Measurements from ENCODE around the gene FAP.

The FAP gene, protein sequence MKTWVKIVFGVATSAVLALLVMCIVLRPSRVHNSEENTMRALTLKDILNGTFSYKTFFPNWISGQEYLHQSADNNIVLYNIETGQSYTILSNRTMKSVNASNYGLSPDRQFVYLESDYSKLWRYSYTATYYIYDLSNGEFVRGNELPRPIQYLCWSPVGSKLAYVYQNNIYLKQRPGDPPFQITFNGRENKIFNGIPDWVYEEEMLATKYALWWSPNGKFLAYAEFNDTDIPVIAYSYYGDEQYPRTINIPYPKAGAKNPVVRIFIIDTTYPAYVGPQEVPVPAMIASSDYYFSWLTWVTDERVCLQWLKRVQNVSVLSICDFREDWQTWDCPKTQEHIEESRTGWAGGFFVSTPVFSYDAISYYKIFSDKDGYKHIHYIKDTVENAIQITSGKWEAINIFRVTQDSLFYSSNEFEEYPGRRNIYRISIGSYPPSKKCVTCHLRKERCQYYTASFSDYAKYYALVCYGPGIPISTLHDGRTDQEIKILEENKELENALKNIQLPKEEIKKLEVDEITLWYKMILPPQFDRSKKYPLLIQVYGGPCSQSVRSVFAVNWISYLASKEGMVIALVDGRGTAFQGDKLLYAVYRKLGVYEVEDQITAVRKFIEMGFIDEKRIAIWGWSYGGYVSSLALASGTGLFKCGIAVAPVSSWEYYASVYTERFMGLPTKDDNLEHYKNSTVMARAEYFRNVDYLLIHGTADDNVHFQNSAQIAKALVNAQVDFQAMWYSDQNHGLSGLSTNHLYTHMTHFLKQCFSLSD

GRCh38 chr2:162243294-162243693 is at the start of gene FAP:
FAP (minus strand) TSS chr2:162243445; CDS start chr2:162243327, 118 bp downstream.
- peak; percentile 42 for DNase-seq (ENCODE audit: low spot score)

DNA sequence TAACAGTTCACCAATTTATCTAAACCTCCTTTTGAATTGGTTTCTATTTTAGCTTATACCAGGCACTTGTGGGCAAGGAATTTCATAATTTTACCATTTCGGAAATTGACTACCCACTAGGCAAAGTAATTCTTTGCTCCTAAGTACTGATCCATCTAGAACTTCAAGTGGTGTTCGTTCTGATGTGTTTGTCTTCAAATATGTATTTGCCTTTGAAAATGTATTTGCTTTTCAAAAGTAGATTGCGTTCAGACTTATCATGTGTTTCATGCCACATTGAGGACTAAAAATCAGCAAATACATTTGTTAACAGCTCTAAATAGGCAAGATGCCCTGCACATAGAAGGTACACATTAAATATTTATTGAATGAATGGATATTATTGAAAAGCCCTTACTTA is 48.5 kb upstream of the FAP start:
- DNase-seq (ENCODE audit: low spot score): no peak

DNA sequence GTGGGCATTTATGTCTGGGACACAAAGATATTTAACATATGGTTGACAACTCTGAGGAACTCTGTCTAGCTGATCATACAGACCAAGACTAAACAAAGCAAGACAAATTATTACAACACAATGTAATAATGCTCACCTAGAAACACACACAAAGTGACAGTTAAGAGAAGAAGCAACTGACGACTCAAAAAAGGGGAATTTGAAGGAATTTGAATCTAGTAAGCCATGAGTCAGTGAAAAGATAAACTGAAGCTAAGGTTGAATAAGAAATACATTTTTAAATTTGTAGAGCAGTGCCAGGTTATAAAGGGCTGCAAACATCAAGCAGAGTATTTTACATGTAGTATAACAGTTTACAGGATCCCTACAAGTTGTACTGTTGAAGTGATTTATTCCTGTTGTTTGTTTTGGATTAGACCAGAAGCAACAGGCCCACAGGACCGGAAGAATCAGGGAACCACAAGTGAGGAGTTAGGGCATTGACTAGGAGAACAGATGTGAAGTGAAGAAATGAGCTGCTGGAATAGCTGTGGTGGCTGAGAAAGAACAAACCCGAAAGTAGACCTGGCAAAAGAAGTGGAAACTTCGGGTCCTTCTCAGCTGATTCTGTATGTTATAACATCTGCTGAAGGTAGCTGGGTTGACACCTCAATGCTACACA is 39.6 kb upstream of the FAP start:
- DNase-seq (ENCODE audit: low spot score): no peak

DNA sequence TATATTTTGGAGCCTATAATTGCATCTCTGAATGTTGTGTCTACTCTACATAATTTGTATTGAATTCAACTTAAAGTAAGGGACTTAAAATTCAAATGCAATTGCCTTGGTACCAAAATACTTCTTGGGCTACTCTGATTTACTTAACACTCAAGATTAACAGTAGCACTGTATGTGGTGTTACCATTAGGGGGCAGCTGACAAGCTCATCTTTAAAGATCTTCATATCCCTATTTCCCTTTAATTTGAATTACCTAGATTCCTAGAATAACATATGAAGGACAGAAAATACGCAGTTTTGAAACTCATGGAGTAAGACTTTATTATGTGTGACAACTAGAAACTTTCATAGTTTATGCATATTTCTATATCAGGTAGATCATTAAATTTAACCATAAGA is 37.4 kb upstream of the FAP start:
- no peak for DNase-seq (ENCODE audit: low spot score)

DNA sequence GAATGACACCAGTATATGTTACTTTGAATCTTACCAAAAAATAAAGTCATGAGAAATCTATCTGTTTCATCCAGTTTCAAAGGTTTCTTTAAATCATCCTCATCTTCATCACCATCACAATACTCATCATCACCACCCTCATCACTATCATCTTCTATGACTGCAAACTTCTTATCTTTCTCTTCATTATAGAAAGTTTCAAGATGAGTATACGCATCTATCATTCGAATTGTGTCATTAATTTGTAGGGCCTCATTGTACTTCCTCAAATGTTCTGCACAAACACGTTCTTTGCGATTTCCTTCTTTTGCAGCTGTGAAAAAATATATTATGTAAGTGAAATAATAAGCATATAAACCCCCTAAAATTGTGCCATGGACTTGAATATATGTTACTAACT is 34.1 kb upstream of the FAP start:
- DNase-seq (ENCODE audit: low spot score): no peak

- DNase-seq (ENCODE audit: low spot score): no peak
These were observed 24.8 kb upstream of the FAP start for GRCh38 chr2:162267996-162268395.

- no peak for DNase-seq (ENCODE audit: low spot score)
These were observed 24.3 kb upstream of the FAP start for GRCh38 chr2:162267496-162267895.

- DNase-seq (ENCODE audit: low spot score): no peak
These were observed 23.2 kb upstream of the FAP start for GRCh38 chr2:162266460-162266760.

DNA sequence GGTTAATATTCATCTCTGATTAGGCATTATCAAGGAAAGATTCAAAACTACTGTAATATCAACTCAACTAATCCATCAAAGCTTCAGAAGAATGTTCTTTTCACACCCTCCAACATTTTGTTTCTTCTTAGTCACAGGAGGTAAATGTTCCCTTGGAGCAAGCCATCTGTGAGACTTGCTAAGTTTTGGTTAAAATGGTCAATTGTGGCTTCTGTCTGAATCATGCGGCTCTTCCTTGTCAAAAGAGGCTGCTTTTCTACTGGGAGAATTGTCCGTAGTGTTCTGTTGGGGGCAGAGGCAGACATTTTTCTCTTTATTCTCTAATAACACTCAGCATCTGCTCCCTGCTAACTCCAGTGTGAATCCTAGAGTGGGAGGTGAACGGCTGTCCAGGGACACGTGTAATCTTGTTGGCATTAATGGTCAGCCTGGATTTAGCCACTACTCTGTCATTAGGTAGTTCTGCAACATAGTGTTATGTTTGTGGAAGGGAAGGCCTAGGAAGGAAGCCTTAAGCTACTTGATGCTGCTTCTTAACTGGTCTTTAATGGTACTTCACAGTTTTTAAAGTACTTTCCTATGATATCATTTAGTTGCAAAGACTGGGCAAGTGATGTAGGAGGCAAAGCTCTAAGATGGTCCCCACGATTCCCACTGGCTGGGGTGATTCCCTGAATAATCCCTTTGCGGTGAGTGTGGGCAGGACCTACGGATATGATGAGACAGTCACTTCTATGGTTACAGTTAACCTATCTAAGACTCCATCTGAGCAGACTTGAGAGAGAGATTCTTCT is 22.6 kb upstream of the FAP start:
- no peak for DNase-seq (ENCODE audit: low spot score)

DNA sequence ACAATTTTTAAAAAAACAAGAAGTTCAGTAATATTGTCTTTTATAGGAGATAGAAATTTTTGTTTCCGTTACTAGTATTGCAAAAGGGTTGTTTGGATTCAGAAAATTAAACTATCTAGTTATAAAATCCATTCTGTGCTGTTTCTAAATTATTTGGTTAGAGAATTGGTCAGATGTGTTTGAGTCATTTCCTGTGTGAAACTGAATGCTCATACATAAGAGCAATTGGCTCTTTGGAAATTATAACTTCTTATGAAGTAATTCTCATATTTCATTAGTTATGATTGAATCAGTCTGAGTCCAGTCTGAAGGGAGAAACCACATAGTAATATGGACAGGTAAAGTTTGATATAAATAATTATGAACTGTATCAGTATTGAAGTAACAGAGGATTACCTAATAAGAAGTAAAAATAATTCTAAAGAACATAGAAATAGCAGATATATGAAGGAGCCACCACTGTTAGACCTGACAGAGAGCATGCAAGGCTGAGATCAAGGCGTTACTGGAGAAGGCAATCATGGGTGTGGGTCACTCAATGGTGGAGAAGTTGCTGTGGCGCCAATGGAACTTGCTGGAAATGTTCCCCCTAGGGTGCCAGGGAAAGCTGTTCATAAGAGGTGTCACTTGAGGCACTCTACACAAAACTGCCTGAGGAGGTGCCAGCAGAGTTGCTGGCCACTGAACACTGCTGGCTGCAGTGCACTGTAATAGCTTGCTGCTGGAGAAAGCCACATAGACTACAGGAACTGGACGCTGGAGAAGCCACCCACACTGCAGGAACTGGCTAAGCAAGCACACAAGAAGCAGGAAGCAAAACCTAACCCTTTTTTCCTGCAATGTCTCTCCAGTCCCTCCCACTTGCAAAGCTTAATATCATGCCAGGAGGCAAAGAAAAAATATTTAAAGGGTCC is 18.0 kb upstream of the FAP start:
- DNase-seq (ENCODE audit: low spot score): peak; percentile 62

GRCh38 chr2:162258686-162259085 is 15.4 kb upstream of the FAP start:
- no peak for DNase-seq (ENCODE audit: low spot score)

DNA sequence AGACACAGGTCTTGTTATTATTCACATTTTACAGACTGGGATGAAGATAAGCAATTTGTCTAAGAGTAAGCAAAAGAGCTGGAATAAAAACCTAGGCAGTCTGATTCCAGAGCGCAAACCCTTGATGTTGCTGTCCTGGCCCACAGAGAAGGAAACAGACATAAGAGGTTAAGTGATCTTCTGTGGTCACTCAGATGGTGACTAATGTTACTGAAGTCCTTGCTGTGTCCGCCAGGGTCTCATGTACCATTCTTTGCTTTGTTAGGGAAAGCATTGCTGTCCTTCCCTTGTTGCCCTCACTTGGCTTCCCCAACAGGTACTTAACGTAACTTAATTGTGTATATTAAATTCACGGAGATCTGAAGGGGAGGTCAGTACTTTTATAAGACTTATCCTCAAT is 14.9 kb upstream of the FAP start:
- DNase-seq (ENCODE audit: low spot score): no peak

GRCh38 chr2:162257425-162257824 is 14.2 kb upstream of the FAP start:
- no peak for DNase-seq (ENCODE audit: low spot score)

DNA sequence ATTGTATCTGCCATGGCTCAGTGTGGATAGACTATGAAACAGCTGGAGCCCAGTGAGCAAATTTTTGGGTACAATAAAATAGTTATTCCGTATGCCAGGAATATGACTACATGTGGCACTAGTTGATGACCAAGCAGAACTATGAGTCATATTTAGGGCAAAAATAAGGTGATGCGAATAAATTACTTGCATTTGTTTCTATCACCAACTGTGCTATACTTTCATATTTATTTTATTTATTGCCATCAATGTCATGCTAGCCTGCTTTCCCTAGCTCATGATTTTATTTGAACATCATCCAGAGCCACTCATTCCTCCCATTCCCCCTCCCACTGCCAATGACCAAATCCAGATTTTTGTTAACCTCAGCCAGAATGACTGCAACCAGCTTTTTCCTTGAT is 13.3 kb upstream of the FAP start:
- no peak for DNase-seq (ENCODE audit: low spot score)

DNA sequence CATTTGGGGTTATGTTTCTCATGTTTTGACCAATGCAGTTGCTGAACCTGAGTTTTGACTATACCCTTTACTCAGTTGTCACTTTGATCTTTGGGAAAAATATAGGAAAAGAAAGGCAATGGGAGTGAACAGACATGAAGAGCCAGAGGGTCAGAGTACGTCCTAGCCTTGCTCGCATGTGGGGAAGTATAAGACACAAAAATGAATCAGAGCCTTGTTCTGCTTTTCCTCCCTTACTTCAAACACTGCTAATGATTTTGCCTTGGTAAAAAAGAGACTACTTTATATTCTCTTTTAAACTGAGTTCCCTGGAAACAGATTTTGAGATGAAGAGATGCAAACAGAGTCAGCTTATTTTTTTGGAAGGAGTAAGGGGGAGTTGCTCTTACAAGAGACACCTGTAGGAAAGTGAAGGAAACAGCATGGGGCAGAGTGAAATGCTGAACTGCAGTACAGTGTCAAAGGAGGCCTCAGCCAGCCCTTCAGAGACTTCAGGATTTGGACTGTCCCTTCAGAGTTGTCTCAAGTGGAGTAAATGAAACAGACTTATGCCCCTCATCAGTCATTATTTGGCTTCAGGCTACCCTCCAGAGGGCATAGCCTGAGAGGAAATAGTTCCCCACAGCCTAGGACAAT is 11.1 kb upstream of the FAP start:
- DNase-seq (ENCODE audit: low spot score): no peak

DNA sequence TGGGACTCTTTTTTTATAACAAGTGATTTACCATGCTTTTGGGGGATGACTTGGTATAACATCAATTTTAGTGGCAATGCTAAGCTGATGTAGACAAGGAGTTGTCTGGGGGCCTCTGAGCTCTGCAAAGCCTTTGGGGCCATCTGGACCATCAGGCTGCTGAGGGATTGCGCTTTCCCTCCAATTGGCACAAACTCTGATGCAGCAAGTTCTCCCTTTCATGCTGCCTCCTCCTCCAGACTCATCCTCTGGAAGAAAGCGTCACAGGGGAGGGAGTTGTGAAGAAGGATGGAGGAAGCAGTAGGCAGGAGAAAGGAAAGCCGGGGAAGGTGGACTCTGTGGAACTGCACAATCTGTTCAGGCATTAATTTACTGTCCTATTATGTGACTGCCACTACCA is 10.2 kb upstream of the FAP start:
- no peak for DNase-seq (ENCODE audit: low spot score)

DNA sequence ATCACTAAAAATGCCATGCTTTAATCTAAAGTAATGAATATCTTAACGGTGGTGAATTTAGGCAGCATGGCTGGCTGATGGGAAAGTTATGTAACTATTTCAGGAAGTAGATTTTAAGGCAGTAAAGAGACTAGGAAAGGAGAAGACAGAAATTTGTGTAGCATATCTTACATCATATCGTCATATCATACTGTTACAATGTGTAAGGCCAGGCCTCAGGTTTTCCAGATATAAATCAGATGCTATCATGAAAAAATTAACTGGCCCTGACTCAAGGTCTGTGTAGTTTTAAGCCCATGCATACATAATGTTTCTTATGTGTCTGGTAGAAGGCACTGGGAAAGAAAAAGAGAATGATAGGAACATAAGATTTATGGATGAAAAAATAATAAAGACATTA is 8.9 kb upstream of the FAP start:
- no peak for DNase-seq (ENCODE audit: low spot score)

GRCh38 chr2:162245781-162246180 is 2.5 kb upstream of the FAP start:
- DNase-seq (ENCODE audit: low spot score): peak; percentile 6

DNA sequence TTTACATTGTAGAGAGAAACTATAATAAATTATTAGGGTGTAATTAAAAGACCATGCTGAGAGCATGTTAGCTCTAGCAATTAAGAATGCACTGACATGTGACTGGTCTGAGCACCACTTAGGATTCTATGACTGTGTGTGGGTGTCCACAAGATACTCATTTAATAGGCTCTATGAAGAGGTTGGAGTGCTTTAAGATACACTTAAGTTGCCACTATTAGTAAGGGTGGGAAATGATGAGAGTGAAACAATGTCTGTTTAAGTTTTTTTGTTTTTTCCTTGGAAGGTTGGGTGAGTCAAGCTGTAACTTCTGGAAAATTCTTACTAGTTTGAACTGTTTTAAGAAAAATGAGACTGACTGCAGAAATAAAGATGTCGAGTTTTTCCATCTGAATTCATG is 1.8 kb upstream of the FAP start:
- DNase-seq (ENCODE audit: low spot score): no peak

DNA sequence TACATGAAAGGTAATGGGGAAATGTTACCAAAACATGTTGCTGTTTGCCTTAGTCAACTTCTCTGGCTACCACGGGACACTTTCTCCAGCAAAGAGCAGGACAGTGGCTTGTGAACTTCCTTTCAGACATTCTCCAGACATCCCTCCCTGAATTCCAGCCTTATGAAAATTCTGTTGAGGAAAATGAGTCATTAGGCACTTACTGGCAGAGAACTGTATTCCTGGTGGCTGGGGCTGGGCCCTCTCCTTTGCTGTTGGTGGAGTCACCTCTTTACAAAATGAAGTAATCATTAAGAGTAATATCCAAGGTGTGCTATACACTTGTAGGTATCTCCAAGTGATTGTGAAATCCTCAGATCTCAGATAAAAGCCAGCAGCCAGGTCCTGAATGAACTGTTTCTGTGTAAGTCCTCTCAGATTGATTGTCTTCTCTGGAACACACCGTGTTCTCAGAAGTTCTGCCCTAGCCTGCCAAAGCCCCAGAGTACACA is 1.3 kb upstream of the FAP start:
- DNase-seq (ENCODE audit: low spot score): peak; percentile 99

- no peak for DNase-seq (ENCODE audit: low spot score)
These were observed 470 bp upstream of the FAP start for GRCh38 chr2:162243715-162244114.

Measured in kidney capillary endothelial cell (primary cell).